Subcutaneous abdominal adipose tissue (tissue), 5 donors: ENCODE results near the gene ADK.

Experiments
- H3K27ac ChIP-seq: one replicate; pipeline ENCODE4 v1.7.0; 2013; ENCODE audit warnings: low read depth, mild to moderate bottlenecking, inconsistent platforms, low read length, moderate library complexity
- H3K27me3 ChIP-seq, 5 donors: one replicate each; pipeline ENCODE4 v1.7.0; 2013; ENCODE audit warnings: low read length in 5 of 5, inconsistent platforms in 1 of 5; ENCODE audit not compliant: control insufficient read depth in 5 of 5, insufficient read depth in 4 of 5
- H3K36me3 ChIP-seq, 5 donors: one replicate each; pipeline ENCODE4 v1.7.0; 2013; ENCODE audit warnings: low read length in 5 of 5; ENCODE audit not compliant: control insufficient read depth in 5 of 5, insufficient read depth in 5 of 5
- H3K4me1 ChIP-seq, 5 donors: one replicate each; pipeline ENCODE4 v1.7.0; 2013; ENCODE audit warnings: low read length in 5 of 5, mild to moderate bottlenecking in 3 of 5, moderate library complexity in 1 of 5; ENCODE audit not compliant: control insufficient read depth in 5 of 5, insufficient read depth in 5 of 5
- H3K4me3 ChIP-seq, 5 donors: one replicate each; pipeline ENCODE4 v1.7.0; 2013; ENCODE audit warnings: low read length in 5 of 5, low read depth in 1 of 5
- H3K9ac ChIP-seq, 5 donors: one replicate each; pipeline ENCODE4 v1.7.0; 2013; ENCODE audit warnings: low read length in 5 of 5, mild to moderate bottlenecking in 4 of 5, moderate library complexity in 3 of 5
- H3K9me3 ChIP-seq, 5 donors: one replicate each; pipeline ENCODE4 v1.7.0; 2013; ENCODE audit warnings: low read length in 5 of 5; ENCODE audit not compliant: control insufficient read depth in 5 of 5
- donor health status: healthy.
- donor health status: healthy.
- donor health status: healthy.
- donor health status: healthy.
- donor health status: healthy.

The ADK gene

GRCh38 chr10:74330646-74331045 is 179.6 kb downstream of the ADK start:
- Histone ChIP-seq H3K4me1 (no peaks in the 10 kb centered on the region), H3K36me3 (peaks cover 0 to 2% (median 0%) of the 10 kb centered on the region in 5 donors), H3K27ac (no peak overlapping the region), H3K9ac (no peak overlapping the region), H3K4me3 (no peak overlapping the region), H3K9me3 (peaks cover 0 to 4% (median 0%) of the 10 kb centered on the region in 5 donors), H3K27me3 (no peaks in the 10 kb centered on the region)

GRCh38 chr10:74332398-74332797 is 181.4 kb downstream of the ADK start:
- H3K36me3 ChIP-seq, result peaks cover 0 to 2% (median 0%) of the 10 kb centered on the region in 5 donors
- H3K27ac ChIP-seq, result no peak overlapping the region
- peaks cover 0 to 4% (median 0%) of the 10 kb centered on the region in 5 donors for H3K9me3 ChIP-seq
- no peaks in the 10 kb centered on the region for H3K4me1 ChIP-seq
- no peaks in the 10 kb centered on the region for H3K27me3 ChIP-seq
- no peak overlapping the region for H3K4me3 ChIP-seq
- H3K9ac ChIP-seq, result no peak overlapping the region

- Histone ChIP-seq H3K9ac (no peak overlapping the region), H3K27ac (no peak overlapping the region), H3K27me3 (no peaks in the 10 kb centered on the region), H3K4me3 (no peak overlapping the region), H3K36me3 (peaks cover 0 to 2% (median 0%) of the 10 kb centered on the region in 5 donors), H3K9me3 (peaks cover 0 to 4% (median 0%) of the 10 kb centered on the region in 5 donors), H3K4me1 (peaks cover 0 to 2% (median 0%) of the 10 kb centered on the region in 5 donors)
Observed at GRCh38 chr10:74333174-74333573, 182.2 kb downstream of the ADK start.

- no peak overlapping the region for H3K4me3 ChIP-seq
- H3K9me3 ChIP-seq, result peaks cover 0 to 4% (median 0%) of the 10 kb centered on the region in 5 donors
- H3K27ac ChIP-seq, result no peak overlapping the region
- H3K36me3 ChIP-seq, result peaks cover 0 to 2% (median 0%) of the 10 kb centered on the region in 5 donors
- no peaks in the 10 kb centered on the region for H3K27me3 ChIP-seq
- peaks cover 0 to 5% (median 0%) of the 10 kb centered on the region in 5 donors for H3K4me1 ChIP-seq
- no peak overlapping the region for H3K9ac ChIP-seq
Observed at GRCh38 chr10:74334221-74334620, 183.2 kb downstream of the ADK start.

DNA sequence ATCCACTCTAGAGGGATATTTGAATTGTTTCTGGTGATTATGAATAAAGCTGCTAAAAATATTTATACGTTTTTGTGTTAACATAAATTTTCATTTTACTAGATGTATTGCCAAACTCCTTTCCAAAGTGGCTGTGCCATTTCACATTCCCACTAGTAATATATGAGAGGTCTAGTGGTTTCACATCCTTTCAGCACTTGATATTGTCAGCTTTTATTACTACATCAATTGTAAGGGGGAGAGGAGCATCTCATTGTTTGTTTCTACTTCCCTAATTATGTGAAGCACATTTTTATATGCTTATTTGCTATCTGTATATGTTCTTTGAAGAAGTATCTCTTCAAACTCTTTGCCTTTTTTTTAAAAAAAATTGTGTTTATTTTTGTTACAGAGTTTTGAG is 184.5 kb downstream of the ADK start:
- Histone ChIP-seq H3K4me3 (no peak overlapping the region), H3K36me3 (peaks cover 0 to 4% (median 0%) of the 10 kb centered on the region in 5 donors), H3K9ac (no peak overlapping the region), H3K4me1 (peaks cover 0 to 5% (median 0%) of the 10 kb centered on the region in 5 donors), H3K9me3 (peaks cover 0 to 4% (median 0%) of the 10 kb centered on the region in 5 donors), H3K27ac (no peak overlapping the region), H3K27me3 (no peaks in the 10 kb centered on the region)

DNA sequence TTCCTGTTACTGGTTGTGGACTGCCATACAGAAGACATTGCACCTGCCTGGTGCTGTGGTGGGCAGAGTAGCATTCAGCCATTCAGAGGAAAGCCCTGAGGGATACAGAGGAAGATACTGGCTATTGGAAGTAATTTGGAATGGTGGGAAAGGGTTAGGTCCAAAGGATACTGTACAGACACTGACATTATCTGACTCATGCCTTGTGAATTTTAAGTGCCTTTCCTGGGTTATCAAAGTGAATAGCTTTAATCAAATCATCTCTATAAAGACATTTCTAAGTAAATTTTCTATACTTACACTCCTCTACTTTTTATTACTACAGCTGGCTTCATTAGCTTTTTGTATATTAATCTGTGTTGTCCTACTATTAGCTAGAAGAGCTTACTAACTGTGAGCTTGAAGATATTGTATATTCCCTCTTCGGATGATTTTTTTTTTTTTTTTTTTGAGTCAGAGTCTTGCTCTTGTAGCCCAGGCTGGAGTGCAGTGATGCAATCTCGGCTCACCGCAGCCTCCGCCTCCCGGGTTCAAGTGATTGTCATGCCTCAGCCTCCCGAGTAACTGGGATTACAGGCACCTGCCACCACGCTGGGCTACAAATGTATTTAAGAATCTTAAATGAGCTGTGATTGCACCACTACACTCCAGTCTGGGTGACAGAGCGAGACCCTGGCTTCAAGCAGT is 186.5 kb downstream of the ADK start:
- H3K36me3 ChIP-seq, result peaks cover 0 to 4% (median 0%) of the 10 kb centered on the region in 5 donors
- H3K9ac ChIP-seq, result no peak overlapping the region
- H3K27ac ChIP-seq, result no peak overlapping the region
- no peaks in the 10 kb centered on the region for H3K27me3 ChIP-seq
- H3K4me3 ChIP-seq, result no peak overlapping the region
- H3K9me3 ChIP-seq, result peaks cover 0 to 5% (median 0%) of the 10 kb centered on the region in 5 donors
- peaks cover 0 to 5% (median 0%) of the 10 kb centered on the region in 5 donors for H3K4me1 ChIP-seq

- Histone ChIP-seq H3K4me3 (no peak overlapping the region), H3K4me1 (peaks cover 0 to 4% (median 0%) of the 10 kb centered on the region in 5 donors), H3K9ac (no peak overlapping the region), H3K27ac (no peak overlapping the region), H3K36me3 (peaks cover 0 to 8% (median 2%) of the 10 kb centered on the region in 5 donors), H3K27me3 (no peaks in the 10 kb centered on the region), H3K9me3 (peaks cover 4 to 21% (median 16%) of the 10 kb centered on the region in 5 donors)
Observed at GRCh38 chr10:74342991-74343390, 192.0 kb downstream of the ADK start.

DNA sequence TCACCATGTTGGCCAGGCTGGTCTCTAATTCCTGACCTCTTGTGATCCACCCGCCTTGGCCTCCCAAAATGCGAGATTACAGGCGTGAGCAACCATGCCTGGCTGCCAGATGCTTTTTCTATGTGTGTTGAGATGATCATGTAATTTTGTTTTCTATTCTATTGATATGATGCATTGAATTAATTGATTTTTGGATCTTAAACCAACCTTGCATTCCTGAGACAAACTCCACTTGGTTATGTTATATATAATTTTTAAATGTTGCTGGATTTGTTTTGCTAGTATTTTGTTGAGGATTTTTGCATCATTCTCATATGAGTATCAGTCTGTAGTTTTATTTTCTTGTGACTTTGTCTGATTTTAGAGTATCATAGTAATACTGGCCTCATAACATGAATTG is 192.8 kb downstream of the ADK start:
- Histone ChIP-seq H3K9me3 (peaks cover 4 to 21% (median 16%) of the 10 kb centered on the region in 5 donors), H3K9ac (no peak overlapping the region), H3K36me3 (peaks cover 0 to 9% (median 3%) of the 10 kb centered on the region in 5 donors)

DNA sequence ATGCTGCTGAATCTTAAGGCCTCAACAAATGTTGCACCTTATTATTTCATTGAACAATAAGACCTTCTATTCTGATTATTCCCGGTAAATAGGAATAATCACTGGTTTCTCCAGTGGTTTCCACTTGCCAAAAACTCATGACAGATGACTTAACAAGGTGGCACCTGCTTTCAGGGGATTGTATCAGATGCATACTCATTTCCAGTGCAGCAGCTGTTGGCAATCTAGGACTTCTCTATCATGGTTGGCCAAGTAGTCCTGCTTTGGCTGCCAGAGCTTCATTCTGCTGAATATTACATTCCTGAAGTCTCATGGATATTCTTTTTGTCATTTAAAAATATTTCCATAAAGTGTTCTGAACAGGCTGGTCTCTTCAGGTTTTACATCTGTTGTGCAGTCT is 193.3 kb downstream of the ADK start:
- H3K36me3 ChIP-seq, result peaks cover 0 to 9% (median 3%) of the 10 kb centered on the region in 5 donors
- no peaks in the 10 kb centered on the region for H3K4me1 ChIP-seq
- H3K27me3 ChIP-seq, result no peaks in the 10 kb centered on the region
- H3K4me3 ChIP-seq, result no peak overlapping the region
- no peak overlapping the region for H3K27ac ChIP-seq
- H3K9ac ChIP-seq, result no peak overlapping the region
- peaks cover 4 to 21% (median 16%) of the 10 kb centered on the region in 5 donors for H3K9me3 ChIP-seq

More for the DNA sequence above, 192.8 kb downstream of the ADK start:
- H3K4me1 ChIP-seq, result no peaks in the 10 kb centered on the region
- no peaks in the 10 kb centered on the region for H3K27me3 ChIP-seq
- H3K4me3 ChIP-seq, result no peak overlapping the region
- H3K27ac ChIP-seq, result no peak overlapping the region

- peaks cover 4 to 18% (median 16%) of the 10 kb centered on the region in 5 donors for H3K9me3 ChIP-seq
- no peak overlapping the region for H3K9ac ChIP-seq
- no peak overlapping the region for H3K4me3 ChIP-seq
- no peaks in the 10 kb centered on the region for H3K27me3 ChIP-seq
- H3K27ac ChIP-seq, result no peak overlapping the region
- H3K36me3 ChIP-seq, result peaks cover 0 to 9% (median 0%) of the 10 kb centered on the region in 5 donors
- no peaks in the 10 kb centered on the region for H3K4me1 ChIP-seq
Observed at GRCh38 chr10:74347522-74347921, 196.5 kb downstream of the ADK start.
